Transverse colon (tissue), 3 donors: ENCODE data around the gene CHST6.

ENCODE experiments used
- CTCF ChIP-seq, 5 experiments: fragments of 200-600 bp in 3 of 5; fragments of 450-650 bp in 2 of 5; sonication (generic) in 3 of 5; IDR thresholded peaks; 1 replicate in 2 of 5; 2 replicates in 3 of 5; pipeline ENCODE4 v1.5.1; 2016 to 2017; ENCODE audit warnings: antibody characterized with exemption in 5 of 5, inconsistent platforms in 3 of 5, mild to moderate bottlenecking in 2 of 5, moderate library complexity in 1 of 5
- POLR2A ChIP-seq: fragments of 450-650 bp; IDR thresholded peaks from one replicate; pipeline ENCODE4 v1.6.1; 2016; ENCODE audit warnings: antibody characterized with exemption, mild to moderate bottlenecking, moderate library complexity

- TF ChIP-seq CTCF (IDR thresholded peaks at IDR 0.05) (no peak), POLR2A (no peak)
Measured at GRCh38 chr16:75495076-75495674, at the start of gene CHST6.
